Vagina (tissue), 2 donors: ENCODE data around the gene PTGES. TPM values are rescaled to one million over a fixed set of nuclear protein-coding genes. Genes with fewer than 3 reads are reported as not detected.

Source experiments
- DNase-seq, 2 donors: peaks; one replicate each; pipeline ENCODE4 v3.0.0-alpha.2; 2017; ENCODE audit errors: extremely low spot score in 2 of 2
- H3K27ac ChIP-seq: fragments of 200-600 bp; sonication (generic); one replicate; pipeline ENCODE4 v1.5.1; 2019
- H3K27me3 ChIP-seq: fragments of 200-600 bp; sonication (generic); one replicate; pipeline ENCODE4 v1.5.1; 2019
- H3K36me3 ChIP-seq, 2 donors: fragments of 200-600 bp; sonication (generic); one replicate each; pipeline ENCODE4 v1.5.1; 2017 to 2019
- H3K4me1 ChIP-seq: fragments of 200-600 bp; sonication (generic); one replicate; pipeline ENCODE4 v1.5.1; 2019
- H3K4me3 ChIP-seq, 2 donors: fragments of 200-600 bp; sonication (generic); 1 replicate in 1 of 2; 2 replicates in 1 of 2; pipeline ENCODE4 v1.5.1; 2016 to 2019
- H3K9me3 ChIP-seq: fragments of 200-600 bp; sonication (generic); one replicate; pipeline ENCODE4 v1.5.1; 2019
- POLR2A ChIP-seq, 2 donors: fragments of 450-650 bp; IDR thresholded peaks; one replicate each; pipeline ENCODE4 v1.6.1; 2017; ENCODE audit warnings: antibody characterized with exemption in 2 of 2, mild to moderate bottlenecking in 2 of 2, moderate library complexity in 2 of 2
- POLR2AphosphoS5 ChIP-seq, 2 donors: sonication (generic); formaldehyde crosslinking; IDR thresholded peaks; one replicate each; pipeline ENCODE4 v1.9.0; 2017; ENCODE audit warnings: antibody characterized with exemption in 2 of 2, mild to moderate bottlenecking in 2 of 2, low read depth in 1 of 2; ENCODE audit not compliant: insufficient read depth in 1 of 2
- intact Hi-C: fragments of 100-400 bp; cut with DNase I; formaldehyde crosslinking; loops from one replicate; pipeline ENCODE4 v1.15.1; 2023
- total RNA-seq: library from RNA; depleted of rRNA; stranded (reverse); fragments of >200 nt; gene quantifications from one replicate; pipeline ENCODE4 v1.2.3, GENCODE V29; 2016
- TF ChIP-seq, protein P1 (sequence below), 3 experiments: fragments of 450-650 bp in 2 of 3; fragments of 200-600 bp in 1 of 3; sonication (generic) in 1 of 3; IDR thresholded peaks; one replicate each; pipeline ENCODE4 v1.5.1; 2017 to 2019; ENCODE audit warnings: antibody characterized with exemption in 3 of 3, mild to moderate bottlenecking in 2 of 3, moderate library complexity in 2 of 3

PTGES gene
- total RNA-seq, 1 donor from 2014 or later = 18.9 TPM

DNA sequence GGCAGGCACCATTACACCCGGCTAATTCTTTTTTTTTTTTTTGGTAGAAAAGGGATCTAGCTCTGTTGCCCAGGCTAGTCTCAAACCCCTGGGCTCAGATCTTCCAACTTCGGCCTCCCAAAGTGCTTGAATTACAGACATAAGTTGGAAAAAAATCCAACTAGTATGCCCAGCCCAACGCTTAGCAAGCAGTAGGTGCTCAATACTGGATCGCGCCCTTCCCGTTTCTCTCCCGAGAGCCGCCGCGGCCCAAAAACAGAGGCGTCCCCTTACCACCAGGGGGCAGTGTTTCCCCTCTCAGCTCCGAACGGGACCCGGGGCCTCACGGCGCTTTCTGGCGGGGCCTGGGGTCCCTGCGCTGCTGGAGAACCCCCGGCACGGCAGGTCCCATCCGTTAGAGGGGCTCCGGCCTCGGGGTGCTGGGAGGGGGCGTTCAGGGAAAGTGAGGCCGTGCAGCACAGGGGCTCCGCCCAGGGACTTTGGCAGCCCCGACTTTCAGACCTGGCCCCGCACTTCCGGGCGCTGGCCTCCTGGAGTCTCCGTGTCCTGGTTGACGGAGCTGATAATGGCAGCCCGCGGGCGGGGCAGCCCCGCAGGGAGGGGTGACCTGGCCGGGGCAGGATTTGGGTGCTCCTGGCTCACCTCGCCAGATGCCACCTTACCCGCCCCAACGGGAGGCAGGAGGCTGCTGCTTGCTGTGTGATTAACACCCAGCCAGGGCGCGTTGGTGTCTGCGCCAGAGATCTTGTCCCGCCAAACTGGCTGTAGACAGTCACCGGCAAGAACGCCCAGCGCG is 15.2 kb downstream of the PTGES start:
- no peak for DNase-seq
- Histone ChIP-seq H3K4me1 (peaks cover 7% of the 10 kb centered on the region), H3K27me3 (no peaks in the 10 kb centered on the region), H3K4me3 (peak overlapping the region; percentile 51 to 53), H3K36me3 (no peaks in the 10 kb centered on the region), H3K27ac (peak overlapping the region; percentile 84), H3K9me3 (no peaks in the 10 kb centered on the region)
- intact Hi-C loops = loop anchor here (2.0 kb wide), 1 partner anchor 45 kb away; no protein-coding TSS in a partner anchor
- TF ChIP-seq, protein P1, sequence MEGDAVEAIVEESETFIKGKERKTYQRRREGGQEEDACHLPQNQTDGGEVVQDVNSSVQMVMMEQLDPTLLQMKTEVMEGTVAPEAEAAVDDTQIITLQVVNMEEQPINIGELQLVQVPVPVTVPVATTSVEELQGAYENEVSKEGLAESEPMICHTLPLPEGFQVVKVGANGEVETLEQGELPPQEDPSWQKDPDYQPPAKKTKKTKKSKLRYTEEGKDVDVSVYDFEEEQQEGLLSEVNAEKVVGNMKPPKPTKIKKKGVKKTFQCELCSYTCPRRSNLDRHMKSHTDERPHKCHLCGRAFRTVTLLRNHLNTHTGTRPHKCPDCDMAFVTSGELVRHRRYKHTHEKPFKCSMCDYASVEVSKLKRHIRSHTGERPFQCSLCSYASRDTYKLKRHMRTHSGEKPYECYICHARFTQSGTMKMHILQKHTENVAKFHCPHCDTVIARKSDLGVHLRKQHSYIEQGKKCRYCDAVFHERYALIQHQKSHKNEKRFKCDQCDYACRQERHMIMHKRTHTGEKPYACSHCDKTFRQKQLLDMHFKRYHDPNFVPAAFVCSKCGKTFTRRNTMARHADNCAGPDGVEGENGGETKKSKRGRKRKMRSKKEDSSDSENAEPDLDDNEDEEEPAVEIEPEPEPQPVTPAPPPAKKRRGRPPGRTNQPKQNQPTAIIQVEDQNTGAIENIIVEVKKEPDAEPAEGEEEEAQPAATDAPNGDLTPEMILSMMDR (IDR thresholded peaks at IDR 0.05) = peak; percentile 96 to 99 (median 99)
- peak in 1 of 2 donors; percentile 1 for TF ChIP-seq POLR2A (IDR thresholded peaks at IDR 0.05)
- TF ChIP-seq POLR2AphosphoS5 (IDR thresholded peaks at IDR 0.05; ENCODE audit: insufficient read depth in 1 of 2, low read depth in 1 of 2) = peak; percentile 36 to 78

DNA sequence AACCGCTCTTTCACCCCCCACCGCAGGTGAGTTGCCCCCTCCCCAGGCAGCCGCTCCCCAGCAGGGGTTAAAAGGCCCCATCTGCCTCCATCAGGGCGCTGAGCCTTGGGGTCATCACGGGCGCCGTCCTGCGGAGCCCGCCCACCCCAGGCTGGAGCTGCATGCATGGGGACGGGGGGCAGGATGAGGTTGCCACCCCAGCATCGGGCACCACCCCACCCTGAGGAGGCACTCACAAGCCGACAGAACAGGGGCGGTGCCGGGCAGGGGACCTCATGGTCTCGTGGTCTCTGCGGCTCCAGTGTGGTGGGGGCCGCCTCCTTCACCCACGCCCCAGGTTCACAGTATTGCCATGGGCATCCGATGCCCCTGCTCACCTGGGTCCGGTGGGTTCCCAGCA is 16.5 kb downstream of the PTGES start:
- H3K27ac ChIP-seq = no peak overlapping the region
- no peaks in the 10 kb centered on the region for H3K9me3 ChIP-seq
- TF ChIP-seq, protein P1 (IDR thresholded peaks at IDR 0.05) = no peak
- TF ChIP-seq POLR2A (IDR thresholded peaks at IDR 0.05) = no peak
- TF ChIP-seq POLR2AphosphoS5 (IDR thresholded peaks at IDR 0.05; ENCODE audit: insufficient read depth in 1 of 2, low read depth in 1 of 2) = no peak
- DNase-seq = no peak
- no peaks in the 10 kb centered on the region for H3K27me3 ChIP-seq
- no peak overlapping the region for H3K4me3 ChIP-seq
- intact Hi-C loops = loop anchor here (2.0 kb wide), 1 partner anchor 46 kb away; no protein-coding TSS in a partner anchor
- peaks cover 7% of the 10 kb centered on the region for H3K4me1 ChIP-seq
- H3K36me3 ChIP-seq = no peaks in the 10 kb centered on the region

- intact Hi-C loops = no loop called here
- H3K9me3 ChIP-seq = no peaks in the 10 kb centered on the region
- H3K36me3 ChIP-seq = no peaks in the 10 kb centered on the region
- no peaks in the 10 kb centered on the region for H3K27me3 ChIP-seq
- peaks cover 7% of the 10 kb centered on the region for H3K4me1 ChIP-seq
- DNase-seq = no peak
- H3K4me3 ChIP-seq = no peak overlapping the region
- no peak overlapping the region for H3K27ac ChIP-seq
- TF ChIP-seq, protein P1 (IDR thresholded peaks at IDR 0.05) = no peak
- TF ChIP-seq POLR2AphosphoS5 (IDR thresholded peaks at IDR 0.05; ENCODE audit: insufficient read depth in 1 of 2, low read depth in 1 of 2) (no peak), POLR2A (IDR thresholded peaks at IDR 0.05) (no peak)
Observed at GRCh38 chr9:129735546-129735945, 17.3 kb downstream of the PTGES start.

DNA sequence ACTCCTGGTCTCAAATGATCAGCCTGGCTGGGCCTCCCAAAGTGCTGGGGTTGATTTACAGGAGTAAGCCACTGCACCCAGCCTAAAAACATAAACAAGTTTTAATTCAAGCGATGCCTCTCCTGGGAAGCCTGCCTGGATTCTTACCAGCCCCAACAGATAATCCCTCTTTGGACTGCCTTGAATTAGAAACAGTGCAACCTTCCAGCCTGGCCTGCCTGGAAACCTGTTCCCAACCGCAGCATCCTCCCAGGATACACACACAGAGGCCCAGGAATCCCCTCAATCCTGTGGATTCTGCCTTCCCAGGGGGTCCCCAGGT is 19.2 kb downstream of the PTGES start:
- Histone ChIP-seq H3K36me3 (no peaks in the 10 kb centered on the region), H3K27me3 (no peaks in the 10 kb centered on the region), H3K4me3 (no peak overlapping the region), H3K9me3 (no peaks in the 10 kb centered on the region), H3K27ac (no peak overlapping the region), H3K4me1 (peaks cover 7% of the 10 kb centered on the region)
- no peak for DNase-seq
- TF ChIP-seq POLR2A (IDR thresholded peaks at IDR 0.05) = no peak
- TF ChIP-seq, protein P1 (IDR thresholded peaks at IDR 0.05) = no peak
- TF ChIP-seq POLR2AphosphoS5 (IDR thresholded peaks at IDR 0.05; ENCODE audit: insufficient read depth in 1 of 2, low read depth in 1 of 2) = no peak
- intact Hi-C loops = no loop called here

- peaks cover 7% of the 10 kb centered on the region for H3K4me1 ChIP-seq
- no peak for TF ChIP-seq POLR2AphosphoS5 (IDR thresholded peaks at IDR 0.05; ENCODE audit: insufficient read depth in 1 of 2, low read depth in 1 of 2)
- TF ChIP-seq, protein P1 (IDR thresholded peaks at IDR 0.05) = no peak
- TF ChIP-seq POLR2A (IDR thresholded peaks at IDR 0.05) = no peak
Observed at GRCh38 chr9:129732946-129733631, 19.8 kb downstream of the PTGES start.

More at GRCh38 chr9:129732946-129733631, 19.8 kb downstream of the PTGES start:
- intact Hi-C loops = no loop called here
- H3K4me3 ChIP-seq = no peak overlapping the region
- H3K9me3 ChIP-seq = no peaks in the 10 kb centered on the region
- no peaks in the 10 kb centered on the region for H3K27me3 ChIP-seq
- no peaks in the 10 kb centered on the region for H3K36me3 ChIP-seq
- no peak overlapping the region for H3K27ac ChIP-seq
- no peak for DNase-seq
